HCT116 (cell line): Measurements from ENCODE around the gene LASP1. TPM values are rescaled to one million over a fixed set of nuclear protein-coding genes. Genes with fewer than 3 reads are reported as not detected.

ENCODE experiments used
- ATAC-seq: fragments of 200-7000 bp; cut with Tn5 transposase; 2 replicates; pipeline ENCODE4 v1.9.1; 2020; ENCODE audit warnings: mild to moderate bottlenecking, moderate library complexity
- BruUV-seq: library from RNA; stranded (reverse); fragments of 400-500 nt; replicated peaks from 2 replicates; lab custom pipeline; 2021; lab: Mats Ljungman, UMichigan
- CTCF ChIA-PET: fragments of 300-600 bp; sonication (Branson Sonifier 250); formaldehyde crosslinking; loops from one replicate; lab custom pipeline; 2021; ENCODE audit warnings: antibody characterized with exemption; lab: Charles Lee
- POLR2A ChIA-PET: fragments of 300-600, 350-600 bp; sonication (Branson Sonifier 250); formaldehyde crosslinking; loops from one replicate; lab custom pipeline; 2021; ENCODE audit warnings: antibody characterized with exemption; lab: Charles Lee
- RAD21 ChIA-PET, 2 experiments: fragments of 300-600 bp; sonication (Branson Sonifier 250); formaldehyde crosslinking; loops; one replicate each; lab custom pipeline; 2023; ENCODE audit warnings: low total read pairs in 2 of 2; ENCODE audit not compliant: uncharacterized antibody in 2 of 2, unreplicated experiment in 2 of 2, low non-redundant PET in 1 of 2; lab: Charles Lee
- DNase-seq: peaks from one replicate; pipeline ENCODE4 v3.0.0-alpha.2; 2010; ENCODE audit warnings: low read depth, low spot score
- H2AFZ ChIP-seq: fragments of 200-600 bp; shearing (Covaris generic), sonication (generic); 2 replicates; pipeline ENCODE4 v1.6.1; 2017; ENCODE audit warnings: low read depth, mixed run types, mixed read lengths, antibody characterized with exemption, low read length; ENCODE audit not compliant: poor library complexity, severe bottlenecking
- H3K27ac ChIP-seq: 2 replicates; pipeline ENCODE4 v1.5.1; 2012; ENCODE audit warnings: low read depth, low read length
- H3K27me3 ChIP-seq: fragments of 200-600 bp; sonication (generic); 2 replicates; pipeline ENCODE4 v1.6.1; 2016; ENCODE audit warnings: mixed run types, low read length, mixed read lengths; ENCODE audit not compliant: insufficient read depth
- H3K36me3 ChIP-seq, 2 experiments: fragments of 200-500 bp in 1 of 2; fragments of 200-600 bp in 1 of 2; sonication (Bioruptor generic) in 1 of 2; sonication (generic) in 1 of 2; 2 replicates each; pipeline versions ENCODE4 v1.5.1 to v1.6.1; 2014 to 2016; ENCODE audit warnings: low read length in 2 of 2, inconsistent platforms in 1 of 2, mixed read lengths in 1 of 2, mixed run types in 1 of 2; ENCODE audit not compliant: insufficient read depth in 2 of 2, control insufficient read depth in 1 of 2
- H3K4me1 ChIP-seq, 2 experiments: fragments of 200-600 bp in 1 of 2; sonication (generic) in 1 of 2; 2 replicates each; pipeline versions ENCODE4 v1.5.1 to v1.6.1; 2012 to 2017; ENCODE audit warnings: low read length in 2 of 2, inconsistent platforms in 1 of 2, mild to moderate bottlenecking in 1 of 2, mixed read lengths in 1 of 2, mixed run types in 1 of 2, moderate library complexity in 1 of 2; ENCODE audit not compliant: insufficient read depth in 2 of 2, control insufficient read depth in 1 of 2
- H3K4me2 ChIP-seq: fragments of 200-600 bp; sonication (generic); 2 replicates; pipeline ENCODE4 v1.6.1; 2017; ENCODE audit warnings: mixed run types, low read length, mixed read lengths
- H3K4me3 ChIP-seq, 2 experiments: fragments of 200-600 bp in 1 of 2; sonication (generic) in 1 of 2; replicated peaks in 1 of 2; 2 replicates each; pipeline ENCODE4 v1.5.1; 2011 to 2016; ENCODE audit warnings: low read length in 2 of 2, control low read depth in 1 of 2, low read depth in 1 of 2, mild to moderate bottlenecking in 1 of 2, mixed read lengths in 1 of 2, mixed run types in 1 of 2
- H3K79me2 ChIP-seq: fragments of 200-600 bp; sonication (generic); 2 replicates; pipeline ENCODE4 v1.6.1; 2017; ENCODE audit warnings: mild to moderate bottlenecking, mixed run types, low read length, moderate library complexity, mixed read lengths; ENCODE audit not compliant: insufficient read depth
- H3K9ac ChIP-seq: fragments of 200-600 bp; sonication (generic); 2 replicates; pipeline ENCODE4 v1.6.1; 2016; ENCODE audit warnings: low read length, mixed read lengths
- H3K9me2 ChIP-seq: fragments of 200-600 bp; sonication (generic), shearing (Covaris generic); 2 replicates; pipeline ENCODE4 v1.6.1; 2017; ENCODE audit warnings: mixed run types, mild to moderate bottlenecking, moderate library complexity; ENCODE audit not compliant: insufficient read depth
- H3K9me3 ChIP-seq, 2 experiments: fragments of 200-500 bp in 1 of 2; fragments of 200-600 bp in 1 of 2; sonication (Bioruptor generic) in 1 of 2; sonication (generic) in 1 of 2; 2 replicates each; pipeline ENCODE4 v1.6.1; 2014 to 2017; ENCODE audit warnings: low read length in 2 of 2, mixed read lengths in 2 of 2, inconsistent platforms in 1 of 2, low read depth in 1 of 2, mild to moderate bottlenecking in 1 of 2, mixed run types in 1 of 2, moderate library complexity in 1 of 2; ENCODE audit not compliant: control insufficient read depth in 1 of 2, insufficient read depth in 1 of 2
- H4K20me1 ChIP-seq: fragments of 200-600 bp; sonication (generic), shearing (Covaris generic); 2 replicates; pipeline ENCODE4 v1.6.1; 2017; ENCODE audit warnings: mixed run types, mild to moderate bottlenecking, moderate library complexity; ENCODE audit not compliant: insufficient read depth
- CBX3 ChIP-seq: IDR thresholded peaks from 2 replicates; pipeline ENCODE4 v1.6.1; 2012; ENCODE audit warnings: low read depth
- CTCF ChIP-seq, 3 experiments: fragments of 200-600 bp in 1 of 3; sonication (generic) in 1 of 3; IDR thresholded peaks in 2 of 3; conservative IDR thresholded peaks in 1 of 3; 2 replicates each; pipeline ENCODE4 v1.5.1; 2012 to 2017; ENCODE audit warnings: low read depth in 2 of 3, low read length in 2 of 3, antibody characterized with exemption in 1 of 3, borderline replicate concordance in 1 of 3, control low read depth in 1 of 3, mild to moderate bottlenecking in 1 of 3, mixed read lengths in 1 of 3, mixed run types in 1 of 3, moderate library complexity in 1 of 3; ENCODE audit not compliant: insufficient read depth in 1 of 3
- ELF1 ChIP-seq: IDR thresholded peaks from 2 replicates; pipeline ENCODE4 v1.6.1; 2012; ENCODE audit warnings: low read depth, borderline replicate concordance
- EZH2 ChIP-seq: fragments of 200-600 bp; sonication (generic); IDR thresholded peaks from 2 replicates; pipeline ENCODE4 v1.6.1; 2017; ENCODE audit warnings: antibody characterized with exemption, mixed run types
- EZH2phosphoT487 ChIP-seq: fragments of 200-600 bp; IDR thresholded peaks from 2 replicates; pipeline ENCODE4 v1.6.1; 2018; ENCODE audit warnings: antibody characterized with exemption, borderline replicate concordance
- JUND ChIP-seq: IDR thresholded peaks from 2 replicates; pipeline ENCODE4 v1.6.1; 2012
- POLR2A ChIP-seq: IDR thresholded peaks from 2 replicates; pipeline ENCODE4 v1.7.0; 2011; ENCODE audit warnings: borderline replicate concordance; ENCODE audit not compliant: insufficient read depth, insufficient read length; ENCODE audit errors: extremely low read depth
- REST ChIP-seq: IDR thresholded peaks from 2 replicates; pipeline ENCODE4 v1.6.1; 2012; ENCODE audit warnings: low read depth
- SRF ChIP-seq: IDR thresholded peaks from 2 replicates; pipeline ENCODE4 v1.6.1; 2012; ENCODE audit warnings: low read depth
- ZFX ChIP-seq: fragments of 450-650 bp; IDR thresholded peaks from 2 replicates; pipeline ENCODE4 v1.6.1; 2017
- ZNF274 ChIP-seq: fragments of 200-500 bp; sonication (Bioruptor generic); IDR thresholded peaks from 2 replicates; pipeline ENCODE4 v1.6.1; 2014; ENCODE audit warnings: mild to moderate bottlenecking, low read depth, low read length, inconsistent platforms
- intact Hi-C: fragments of 100-400 bp; cut with micrococcal nuclease; formaldehyde crosslinking; loops from 2 replicates; pipeline ENCODE4 v1.10.0; 2022
- total RNA-seq: library from RNA; stranded (reverse); gene quantifications from one replicate; pipeline ENCODE4 v1.2.1, GENCODE V29; 2021; ENCODE audit not compliant: unreplicated experiment

LASP1 gene
- total RNA-seq, 1 experiment from 2014 or later: 149 TPM

GRCh38 chr17:38857271-38857670 lies 12.6 kb upstream of the LASP1 start:
- Histone ChIP-seq H3K36me3 (peaks cover 4 to 10% of the 10 kb centered on the region in 2 experiments; a peak in 3 of 4 replicates), H3K79me2 (peaks cover 13% of the 10 kb centered on the region), H3K4me1 (peaks cover 12 to 35% of the 10 kb centered on the region in 2 experiments)
- DNase-seq: no peak
- TF ChIP-seq EZH2phosphoT487: no peak
- TF ChIP-seq ELF1: no peak
- no peak for TF ChIP-seq POLR2A
- TF ChIP-seq CBX3: no peak
- no peak for TF ChIP-seq JUND
- TF ChIP-seq EZH2: no peak
- no peak for TF ChIP-seq ZNF274
- TF ChIP-seq REST: no peak
- TF ChIP-seq SRF: no peak
- no peak for TF ChIP-seq CTCF (IDR thresholded peaks at IDR 0.05 in 2 of 3, conservative IDR thresholded peaks at IDR 0.05 in 1 of 3; ENCODE audit: borderline replicate concordance in 1 of 3, insufficient read depth in 1 of 3, low read depth in 2 of 3, low read length in 2 of 3)
- no peak for TF ChIP-seq ZFX
- TF ChIP-seq, all 23 proteins: peak for 0
- no peak for ATAC-seq
- Histone ChIP-seq H3K9me3 (no peaks in the 10 kb centered on the region), H3K4me3 (no peak overlapping the region), H3K9me2 (no peaks in the 10 kb centered on the region), H3K27ac (no peak overlapping the region), H3K9ac (no peak overlapping the region), H3K4me2 (no peak overlapping the region), H3K27me3 (no peaks in the 10 kb centered on the region), H4K20me1 (peaks cover 4% of the 10 kb centered on the region; the same call in 1 of the 2 replicates), H2AFZ (no peak overlapping the region)
- ChIA-PET POLR2A (interaction anchor here (1.2 kb wide), 1 partner anchor 14 kb away, joined by 3 read pairs; no protein-coding TSS in a partner anchor), CTCF (interaction anchor here (0.7 to 0.8 kb wide), 2 partner anchors 24 to 318 kb away, joined by 3 to 4 read pairs; no protein-coding TSS in a partner anchor), RAD21 (no interaction called here)
- intact Hi-C loops: no loop called here
- BruUV-seq: no TSS peak
